Thoracic aorta (tissue), 2 donors: ENCODE results near the gene AK5. TPM values are rescaled to one million over a fixed set of nuclear protein-coding genes. Genes with fewer than 3 reads are reported as not detected.

Source experiments
- ATAC-seq: fragments of 150-250 bp; one replicate; pipeline ENCODE4 v1.8.0; 2017; ENCODE audit warnings: low read depth; ENCODE audit not compliant: insufficient number of reproducible peaks, low FRiP score
- DNase-seq: peaks from one replicate; pipeline ENCODE4 v3.0.0-alpha.2; 2020; ENCODE audit warnings: low spot score
- H3K27ac ChIP-seq, 2 donors: fragments of 200-600 bp; sonication (generic); 1 replicate in 1 of 2; 2 replicates in 1 of 2; pipeline ENCODE4 v1.5.1; 2016; ENCODE audit warnings: mild to moderate bottlenecking in 2 of 2, moderate library complexity in 2 of 2
- H3K27me3 ChIP-seq: fragments of 200-600 bp; sonication (generic); replicated peaks from 2 replicates; pipeline ENCODE4 v1.6.0; 2016; ENCODE audit warnings: mild to moderate bottlenecking; ENCODE audit not compliant: insufficient read depth
- H3K36me3 ChIP-seq: fragments of 200-600 bp; sonication (generic); one replicate; pipeline ENCODE4 v1.5.1; 2016
- H3K4me1 ChIP-seq, 2 donors: fragments of 200-600 bp; sonication (generic); 1 replicate in 1 of 2; 2 replicates in 1 of 2; pipeline versions ENCODE4 v1.5.1 to v1.6.0; 2016; ENCODE audit warnings: low read depth in 2 of 2, mild to moderate bottlenecking in 1 of 2; ENCODE audit not compliant: control insufficient read depth in 1 of 2
- H3K4me3 ChIP-seq: fragments of 200-600 bp; sonication (generic); 2 replicates; pipeline ENCODE4 v1.5.1; 2016; ENCODE audit warnings: mild to moderate bottlenecking
- H3K9me3 ChIP-seq: fragments of 200-600 bp; sonication (generic); 2 replicates; pipeline ENCODE4 v1.5.1; 2016
- CTCF ChIP-seq: fragments of 200-600 bp; sonication (generic); IDR thresholded peaks from one replicate; pipeline ENCODE4 v1.5.1; 2019; ENCODE audit warnings: antibody characterized with exemption
- total RNA-seq, 2 donors: library from RNA; depleted of rRNA; stranded (reverse); fragments of >200 nt; gene quantifications; one replicate each; pipeline versions ENCODE4 v1.1.0 to v1.2.3, GENCODE V29; 2016

AK5 gene
- total RNA-seq, 2 donors from 2014 or later = 0.56 to 1.4 TPM

- H3K27me3 ChIP-seq = no peaks in the 10 kb centered on the region
- no peak overlapping the region for H3K4me3 ChIP-seq
- no peak for DNase-seq
- TF ChIP-seq CTCF = no peak
- H3K36me3 ChIP-seq = no peaks in the 10 kb centered on the region
- H3K27ac ChIP-seq = no peak overlapping the region
- no peaks in the 10 kb centered on the region for H3K4me1 ChIP-seq
- H3K9me3 ChIP-seq = no peaks in the 10 kb centered on the region
- ATAC-seq = no peak
These were observed 100.5 kb downstream of the AK5 start for GRCh38 chr1:77382366-77382765.

GRCh38 chr1:77383236-77383635 is 101.4 kb downstream of the AK5 start:
- DNase-seq = no peak
- no peaks in the 10 kb centered on the region for H3K4me1 ChIP-seq
- no peaks in the 10 kb centered on the region for H3K9me3 ChIP-seq
- no peak for ATAC-seq
- H3K36me3 ChIP-seq = no peaks in the 10 kb centered on the region
- H3K4me3 ChIP-seq = no peak overlapping the region
- no peak overlapping the region for H3K27ac ChIP-seq
- H3K27me3 ChIP-seq = no peaks in the 10 kb centered on the region
- TF ChIP-seq CTCF = no peak

- H3K27me3 ChIP-seq = no peaks in the 10 kb centered on the region
- DNase-seq (no peak), ATAC-seq (no peak)
- TF ChIP-seq CTCF = no peak
- no peak overlapping the region for H3K27ac ChIP-seq
- H3K36me3 ChIP-seq = no peaks in the 10 kb centered on the region
- no peak overlapping the region for H3K4me3 ChIP-seq
- no peaks in the 10 kb centered on the region for H3K4me1 ChIP-seq
- no peaks in the 10 kb centered on the region for H3K9me3 ChIP-seq
These were observed 103.7 kb downstream of the AK5 start for GRCh38 chr1:77385551-77385950.

- no peak for TF ChIP-seq CTCF
- H3K27ac ChIP-seq = no peak overlapping the region
- no peaks in the 10 kb centered on the region for H3K4me1 ChIP-seq
- H3K4me3 ChIP-seq = no peak overlapping the region
- H3K9me3 ChIP-seq = no peaks in the 10 kb centered on the region
- DNase-seq (no peak), ATAC-seq (no peak)
- no peaks in the 10 kb centered on the region for H3K27me3 ChIP-seq
- H3K36me3 ChIP-seq = no peaks in the 10 kb centered on the region
These were observed 104.5 kb downstream of the AK5 start for GRCh38 chr1:77386276-77386675.

GRCh38 chr1:77387553-77387952 is 105.7 kb downstream of the AK5 start:
- Histone ChIP-seq H3K27ac (no peak overlapping the region), H3K27me3 (no peaks in the 10 kb centered on the region), H3K4me1 (no peaks in the 10 kb centered on the region), H3K36me3 (no peaks in the 10 kb centered on the region), H3K9me3 (no peaks in the 10 kb centered on the region), H3K4me3 (no peak overlapping the region)
- DNase-seq (no peak), ATAC-seq (no peak)
- no peak for TF ChIP-seq CTCF
